SK-N-SH treated with all-trans-retinoic acid at 6 μM for 48 hours (cell line): ENCODE measurements around the gene SRRD.

Experiments
- ATAC-seq: fragments of 200-7000 bp; cut with Tn5 transposase; 3 replicates; pipeline ENCODE4 v1.9.1; 2020; ENCODE audit warnings: mild to moderate bottlenecking, moderate library complexity
- ARNTL ChIP-seq: fragments of 450-650 bp; formaldehyde crosslinking; IDR thresholded peaks from 2 replicates; pipeline ENCODE4 v1.5.0; 2020; ENCODE audit warnings: low read depth, mild to moderate bottlenecking, moderate library complexity, borderline replicate concordance
- BACH2 ChIP-seq: fragments of 250-450 bp; sonication (Bioruptor Pico); IDR thresholded peaks from 2 replicates; pipeline ENCODE4 v1.9.0; 2021; ENCODE audit warnings: mild to moderate bottlenecking, borderline replicate concordance
- CSDC2 ChIP-seq: fragments of 250-450 bp; sonication (Bioruptor Pico); IDR thresholded peaks from 2 replicates; pipeline ENCODE4 v1.5.0; 2020; ENCODE audit warnings: mild to moderate bottlenecking, moderate library complexity
- CSRNP3 ChIP-seq: fragments of 250-450 bp; sonication (Bioruptor Pico); IDR thresholded peaks from 2 replicates; pipeline ENCODE4 v1.5.1; 2021; ENCODE audit warnings: mild to moderate bottlenecking, moderate library complexity
- ESRRG ChIP-seq: fragments of 250-450 bp; sonication (Bioruptor Pico); IDR thresholded peaks from 2 replicates; pipeline ENCODE4 v1.6.1; 2021; ENCODE audit warnings: mild to moderate bottlenecking
- GLIS3 ChIP-seq: fragments of 250-450 bp; sonication (Bioruptor Pico); IDR thresholded peaks from 2 replicates; pipeline ENCODE4 v1.5.0; 2020; ENCODE audit warnings: mild to moderate bottlenecking, moderate library complexity
- ISL1 ChIP-seq: fragments of 250-450 bp; sonication (Bioruptor Pico); IDR thresholded peaks from 2 replicates; pipeline ENCODE4 v2.1.2; 2022; ENCODE audit warnings: mild to moderate bottlenecking, moderate library complexity
- OSR1 ChIP-seq: fragments of 250-450 bp; sonication (Bioruptor Pico); IDR thresholded peaks from 2 replicates; pipeline ENCODE4 v1.8.0; 2022; ENCODE audit warnings: moderate library complexity, mild to moderate bottlenecking, inconsistent platforms
- PATZ1 ChIP-seq: fragments of 250-450 bp; sonication (Bioruptor Pico); IDR thresholded peaks from 2 replicates; pipeline ENCODE4 v1.8.0; 2020; ENCODE audit warnings: mild to moderate bottlenecking, moderate library complexity, borderline replicate concordance
- POU6F1 ChIP-seq: fragments of 250-450 bp; sonication (Bioruptor Pico); IDR thresholded peaks from 2 replicates; pipeline ENCODE4 v1.8.0; 2021; ENCODE audit warnings: low read depth, mild to moderate bottlenecking, moderate library complexity, borderline replicate concordance
- PPARA ChIP-seq: fragments of 250-450 bp; sonication (Bioruptor Pico); IDR thresholded peaks from 2 replicates; pipeline ENCODE4 v1.5.0; 2020; ENCODE audit warnings: mild to moderate bottlenecking, borderline replicate concordance
- RARB ChIP-seq: fragments of 250-450 bp; sonication (Bioruptor Pico); IDR thresholded peaks from 2 replicates; pipeline ENCODE4 v1.8.0; 2021; ENCODE audit warnings: mild to moderate bottlenecking, moderate library complexity
- SNAI2 ChIP-seq: fragments of 250-450 bp; sonication (Bioruptor Pico); IDR thresholded peaks from 2 replicates; pipeline ENCODE4 v1.5.0; 2020; ENCODE audit warnings: mild to moderate bottlenecking, moderate library complexity
- TCF4 ChIP-seq: fragments of 250-450 bp; sonication (Bioruptor Pico); IDR thresholded peaks from 2 replicates; pipeline ENCODE4 v1.8.0; 2021; ENCODE audit warnings: mild to moderate bottlenecking, moderate library complexity, borderline replicate concordance
- TOX ChIP-seq: fragments of 250-450 bp; sonication (Bioruptor Pico); IDR thresholded peaks from 2 replicates; pipeline ENCODE4 v1.8.0; 2021; ENCODE audit warnings: mild to moderate bottlenecking, moderate library complexity, borderline replicate concordance
- TSHZ2 ChIP-seq: fragments of 250-450 bp; sonication (Bioruptor Pico); IDR thresholded peaks from 2 replicates; pipeline ENCODE4 v1.5.0; 2020; ENCODE audit warnings: mild to moderate bottlenecking, moderate library complexity
- ZC3H10 ChIP-seq: fragments of 250-450 bp; sonication (Bioruptor Pico); IDR thresholded peaks from 2 replicates; pipeline ENCODE4 v1.5.1; 2021; ENCODE audit warnings: mild to moderate bottlenecking, moderate library complexity
- ZFP3 ChIP-seq: fragments of 250-450 bp; sonication (Bioruptor Pico); IDR thresholded peaks from 2 replicates; pipeline ENCODE4 v1.5.0; 2020; ENCODE audit warnings: mild to moderate bottlenecking, moderate library complexity
- ZFP30 ChIP-seq: fragments of 450-650 bp; formaldehyde crosslinking; IDR thresholded peaks from 2 replicates; pipeline ENCODE4 v1.5.0; 2022; ENCODE audit warnings: mild to moderate bottlenecking, moderate library complexity
- ZNF565 ChIP-seq: fragments of 450-650 bp; formaldehyde crosslinking; conservative IDR thresholded peaks from 2 replicates; pipeline ENCODE4 v1.5.0; 2020; ENCODE audit warnings: low read depth, mild to moderate bottlenecking, moderate library complexity
- ZNF70 ChIP-seq: fragments of 450-650 bp; formaldehyde crosslinking; IDR thresholded peaks from 2 replicates; pipeline ENCODE4 v1.5.0; 2020; ENCODE audit warnings: mild to moderate bottlenecking, moderate library complexity
- ZNF8 ChIP-seq: fragments of 450-650 bp; formaldehyde crosslinking; IDR thresholded peaks from 2 replicates; pipeline ENCODE4 v1.5.0; 2020; ENCODE audit warnings: mild to moderate bottlenecking, moderate library complexity

SRRD gene

GRCh38 chr22:26443901-26444690 lies 39.6 kb upstream of the SRRD start (continued):
- TF ChIP-seq POU6F1 (CRISPR knock-in tag): no peak

- TF ChIP-seq CSDC2 (CRISPR knock-in tag): no peak
- no peak for TF ChIP-seq PPARA (CRISPR knock-in tag)
- TF ChIP-seq TOX (CRISPR knock-in tag): no peak
- no peak for TF ChIP-seq TSHZ2 (CRISPR knock-in tag)
- no peak for TF ChIP-seq PATZ1 (CRISPR knock-in tag)
- no peak for TF ChIP-seq ISL1
- TF ChIP-seq ZNF70: no peak
- no peak for TF ChIP-seq TCF4
- TF ChIP-seq ZC3H10 (CRISPR knock-in tag): no peak
- TF ChIP-seq ZFP30 (CRISPR knock-in tag): no peak
- no peak for TF ChIP-seq OSR1 (CRISPR knock-in tag)
- no peak for TF ChIP-seq ZNF565
- TF ChIP-seq BACH2 (CRISPR knock-in tag): no peak
- TF ChIP-seq ZNF8 (CRISPR knock-in tag): no peak
- TF ChIP-seq POU6F1 (CRISPR knock-in tag): no peak
- no peak for TF ChIP-seq CSRNP3 (CRISPR knock-in tag)
- no peak for TF ChIP-seq GLIS3 (CRISPR knock-in tag)
- ATAC-seq: no peak
Observed at GRCh38 chr22:26444777-26445176, 38.9 kb upstream of the SRRD start.

- ATAC-seq: no peak
- TF ChIP-seq ZFP30 (CRISPR knock-in tag) (no peak), GLIS3 (CRISPR knock-in tag) (no peak), RARB (CRISPR knock-in tag) (no peak), ZFP3 (CRISPR knock-in tag) (no peak), ARNTL (CRISPR knock-in tag) (no peak), PATZ1 (CRISPR knock-in tag) (no peak), PPARA (CRISPR knock-in tag) (no peak), OSR1 (CRISPR knock-in tag) (no peak), ESRRG (CRISPR knock-in tag) (no peak), SNAI2 (CRISPR knock-in tag) (no peak), TSHZ2 (CRISPR knock-in tag) (no peak), TOX (CRISPR knock-in tag) (no peak), ZNF70 (no peak)
Observed at GRCh38 chr22:26445577-26446275, 38.0 kb upstream of the SRRD start.
